H9 (cell line): ENCODE results near the gene ZFP92. TPM values are rescaled to one million over a fixed set of nuclear protein-coding genes. Genes with fewer than 3 reads are reported as not detected.
A peak's percentile ranks its signal among the peaks of the same experiment; 100 is the strongest.

Source experiments
- DNase-seq: peaks from one replicate; pipeline ENCODE4 v3.0.0-alpha.2; 2017
- H2AFZ ChIP-seq: one replicate; pipeline ENCODE4 v1.6.1; 2013; ENCODE audit warnings: mild to moderate bottlenecking, low read length, control low read depth, moderate library complexity
- H2AK5ac ChIP-seq: 2 replicates; pipeline ENCODE4 v1.6.1; 2013; ENCODE audit warnings: low read length, control low read depth, mixed read lengths; ENCODE audit not compliant: insufficient read length
- H2BK120ac ChIP-seq: one replicate; pipeline ENCODE4 v1.6.1; 2013; ENCODE audit warnings: low read depth, mild to moderate bottlenecking, low read length, control low read depth, inconsistent platforms; ENCODE audit not compliant: poor library complexity, severe bottlenecking
- H2BK12ac ChIP-seq: 2 replicates; pipeline ENCODE4 v1.6.1; 2013; ENCODE audit warnings: low read length, control low read depth, mixed read lengths, low read depth; ENCODE audit not compliant: insufficient read length
- H2BK15ac ChIP-seq: 2 replicates; pipeline ENCODE4 v1.6.1; 2013; ENCODE audit warnings: low read depth, low read length, control low read depth
- H2BK20ac ChIP-seq: one replicate; pipeline ENCODE4 v1.6.1; 2013; ENCODE audit warnings: low read depth, mild to moderate bottlenecking, low read length, control low read depth, inconsistent platforms; ENCODE audit not compliant: poor library complexity, severe bottlenecking
- H2BK5ac ChIP-seq: 2 replicates; pipeline ENCODE4 v1.6.1; 2013; ENCODE audit warnings: low read length, control low read depth, mixed read lengths; ENCODE audit not compliant: insufficient read length
- H3K14ac ChIP-seq: 2 replicates; pipeline ENCODE4 v1.6.1; 2013; ENCODE audit warnings: low read length, control low read depth; ENCODE audit not compliant: insufficient read depth
- H3K18ac ChIP-seq: 2 replicates; pipeline ENCODE4 v1.6.1; 2013; ENCODE audit warnings: low read depth, mild to moderate bottlenecking, mixed read lengths, low read length, control low read depth; ENCODE audit not compliant: insufficient read length
- H3K23ac ChIP-seq: 2 replicates; pipeline ENCODE4 v1.6.1; 2013; ENCODE audit warnings: low read length, control low read depth, mixed read lengths, low read depth; ENCODE audit not compliant: insufficient read length
- H3K23me2 ChIP-seq: 2 replicates; pipeline ENCODE4 v1.6.1; 2013; ENCODE audit warnings: low read depth, mild to moderate bottlenecking, mixed read lengths, low read length, control low read depth; ENCODE audit not compliant: insufficient read length, poor library complexity, severe bottlenecking
- H3K27ac ChIP-seq: 2 replicates; pipeline ENCODE4 v1.5.1; 2013; ENCODE audit warnings: low read length, control low read depth, mixed read lengths, low read depth; ENCODE audit not compliant: insufficient read length
- H3K27me3 ChIP-seq: 2 replicates; pipeline ENCODE4 v1.6.1; 2013; ENCODE audit warnings: low read length, control low read depth, inconsistent platforms; ENCODE audit not compliant: insufficient read depth
- H3K4ac ChIP-seq: 2 replicates; pipeline ENCODE4 v1.6.1; 2013; ENCODE audit warnings: low read depth, mild to moderate bottlenecking, control low read depth, inconsistent platforms, low read length, moderate library complexity
- H3K4me1 ChIP-seq: 2 replicates; pipeline ENCODE4 v1.6.1; 2013; ENCODE audit warnings: low read length, control low read depth, inconsistent platforms; ENCODE audit not compliant: insufficient read depth
- H3K4me2 ChIP-seq: 2 replicates; pipeline ENCODE4 v1.6.1; 2013; ENCODE audit warnings: low read length, control low read depth, mixed read lengths; ENCODE audit not compliant: insufficient read length, insufficient read depth
- H3K56ac ChIP-seq: 2 replicates; pipeline ENCODE4 v1.6.1; 2013; ENCODE audit warnings: low read depth, mild to moderate bottlenecking, mixed read lengths, low read length, control low read depth; ENCODE audit not compliant: insufficient read length
- H3K79me1 ChIP-seq: 2 replicates; pipeline ENCODE4 v1.6.1; 2013; ENCODE audit warnings: low read depth, mild to moderate bottlenecking, moderate library complexity, low read length, control low read depth, inconsistent platforms; ENCODE audit not compliant: insufficient read depth, poor library complexity, severe bottlenecking
- H3K79me2 ChIP-seq: 2 replicates; pipeline ENCODE4 v1.6.1; 2013; ENCODE audit warnings: low read length, control low read depth, inconsistent platforms; ENCODE audit not compliant: insufficient read depth
- H3K9ac ChIP-seq: 2 replicates; pipeline ENCODE4 v1.6.1; 2013; ENCODE audit warnings: low read length, control low read depth, mixed read lengths; ENCODE audit not compliant: insufficient read length; ENCODE audit errors: extremely low read depth
- H3K9me3 ChIP-seq: one replicate; pipeline ENCODE4 v1.6.1; 2013; ENCODE audit warnings: low read depth, low read length, inconsistent platforms; ENCODE audit not compliant: control insufficient read depth
- H3T11ph ChIP-seq: one replicate; pipeline ENCODE4 v1.6.1; 2013; ENCODE audit warnings: mild to moderate bottlenecking, low read length, control low read depth, inconsistent platforms
- H4K20me1 ChIP-seq: one replicate; pipeline ENCODE4 v1.6.1; 2013; ENCODE audit not compliant: control insufficient read depth, insufficient read length, insufficient read depth
- H4K5ac ChIP-seq: 2 replicates; pipeline ENCODE4 v1.6.1; 2013; ENCODE audit warnings: low read depth, mild to moderate bottlenecking, mixed read lengths, low read length, control low read depth; ENCODE audit not compliant: insufficient read length
- H4K8ac ChIP-seq: replicated peaks from 2 replicates; pipeline ENCODE4 v1.6.1; 2013; ENCODE audit warnings: low read length, control low read depth, mixed read lengths, low read depth; ENCODE audit not compliant: insufficient read length
- H4K91ac ChIP-seq: 2 replicates; pipeline ENCODE4 v1.6.1; 2013; ENCODE audit warnings: low read depth, mild to moderate bottlenecking, moderate library complexity, mixed read lengths, low read length, control low read depth; ENCODE audit not compliant: insufficient read length
- H3K27ac Mint-ChIP-seq, 3 experiments: 2 replicates in 2 of 3; 3 replicates in 1 of 3; pipeline ENCODE4 v1.8.0; 2020 to 2021; ENCODE audit warnings: mixed read lengths in 3 of 3, mild to moderate bottlenecking in 1 of 3, moderate library complexity in 1 of 3
- H3K27me3 Mint-ChIP-seq: 2 replicates; pipeline ENCODE4 v1.8.0; 2021; ENCODE audit warnings: low read depth, mild to moderate bottlenecking, moderate library complexity, mixed read lengths
- H3K36me3 Mint-ChIP-seq, 3 experiments: 2 replicates in 2 of 3; 3 replicates in 1 of 3; pipeline ENCODE4 v1.8.0; 2020 to 2021; ENCODE audit warnings: low read depth in 3 of 3, mixed read lengths in 3 of 3; ENCODE audit not compliant: insufficient read depth in 1 of 3
- H3K4me1 Mint-ChIP-seq, 2 experiments: 2 replicates each; pipeline ENCODE4 v1.8.0; 2020; ENCODE audit warnings: mixed read lengths in 2 of 2
- H3K4me3 Mint-ChIP-seq, 2 experiments: 2 replicates in 1 of 2; 3 replicates in 1 of 2; pipeline ENCODE4 v1.8.0; 2020 to 2021; ENCODE audit warnings: mild to moderate bottlenecking in 2 of 2, mixed read lengths in 2 of 2, moderate library complexity in 1 of 2
- H3K9me3 Mint-ChIP-seq, 2 experiments: 2 replicates in 1 of 2; 3 replicates in 1 of 2; pipeline ENCODE4 v1.8.0; 2020; ENCODE audit warnings: mild to moderate bottlenecking in 2 of 2, mixed read lengths in 2 of 2, moderate library complexity in 1 of 2
- CTCF ChIP-seq: fragments of 200-600 bp; sonication (generic); conservative IDR thresholded peaks from 3 replicates; pipeline ENCODE4 v1.8.0; 2021; ENCODE audit warnings: antibody characterized with exemption, mild to moderate bottlenecking
- WGBS: extraction: QIAGEN DNeasy Blood & Tissue Kit; methylation state at CpG from one replicate; pipeline ENCODE4 v1.1.7; 2013; ENCODE audit warnings: missing lambda C conversion rate, low lambda C conversion rate, mixed read lengths; ENCODE audit not compliant: insufficient read length; ENCODE audit errors: extremely low coverage; 5-methylcytosine and 5-hydroxymethylcytosine counted together
- total RNA-seq: library from RNA; stranded (reverse); gene quantifications from 2 replicates; pipeline ENCODE4 v1.2.1, GENCODE V29; 2021

The ZFP92 gene
- total RNA-seq, 1 experiment from 2014 or later = 0.68 TPM

- Histone ChIP-seq H2BK120ac (no peak overlapping the region), H4K5ac (no peak overlapping the region), H3K14ac (no peak overlapping the region), H4K91ac (no peak overlapping the region), H3K23ac (no peak overlapping the region), H3K9me3 (peaks cover 63% of the 10 kb centered on the region), H3K4ac (no peak overlapping the region), H4K8ac (no peak overlapping the region), H3K27ac (no peak overlapping the region), H3K79me2 (no peaks in the 10 kb centered on the region), H3K4me1 (no peaks in the 10 kb centered on the region), H3T11ph (no peak overlapping the region), H2BK20ac (no peak overlapping the region), H3K27me3 (no peaks in the 10 kb centered on the region), H2AK5ac (no peak overlapping the region), H2BK12ac (no peak overlapping the region), H2BK5ac (no peak overlapping the region), H3K79me1 (no peaks in the 10 kb centered on the region), H3K23me2 (no peaks in the 10 kb centered on the region), H3K56ac (no peak overlapping the region), H3K18ac (no peak overlapping the region), H2BK15ac (no peak overlapping the region), H2AFZ (no peak overlapping the region), H4K20me1 (no peaks in the 10 kb centered on the region), H3K4me2 (no peak overlapping the region), H3K9ac (no peak overlapping the region)
- peaks cover 33 to 49% of the 10 kb centered on the region in 2 experiments for H3K9me3 Mint-ChIP-seq
- peak; percentile 31 for DNase-seq
- H3K27ac Mint-ChIP-seq = no peak overlapping the region
- TF ChIP-seq CTCF = no peak
- no peak overlapping the region for H3K4me3 Mint-ChIP-seq
- WGBS = no CpG with 5 or more reads among the region's 12 CpGs
- peaks cover 6% of the 10 kb centered on the region in 2 experiments for H3K4me1 Mint-ChIP-seq
- peaks cover 2 to 8% (median 4%) of the 10 kb centered on the region in 3 experiments; a peak in 4 of 7 replicates for H3K36me3 Mint-ChIP-seq
- peaks cover 6% of the 10 kb centered on the region; the same call in 1 of the 2 replicates for H3K27me3 Mint-ChIP-seq
Observed at GRCh38 chrX:153381684-153382532, 29.4 kb upstream of the ZFP92 start.
